ENCODE results near the gene C9orf85.
"Not testable (repeated sequence)": the region's sequence is repeated elsewhere in the genome, so short reads cannot be mapped to it uniquely, and the experiment has no call there.

C9orf85 gene, protein sequence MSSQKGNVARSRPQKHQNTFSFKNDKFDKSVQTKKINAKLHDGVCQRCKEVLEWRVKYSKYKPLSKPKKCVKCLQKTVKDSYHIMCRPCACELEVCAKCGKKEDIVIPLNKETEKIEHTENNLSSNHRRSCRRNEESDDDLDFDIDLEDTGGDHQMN

DNA sequence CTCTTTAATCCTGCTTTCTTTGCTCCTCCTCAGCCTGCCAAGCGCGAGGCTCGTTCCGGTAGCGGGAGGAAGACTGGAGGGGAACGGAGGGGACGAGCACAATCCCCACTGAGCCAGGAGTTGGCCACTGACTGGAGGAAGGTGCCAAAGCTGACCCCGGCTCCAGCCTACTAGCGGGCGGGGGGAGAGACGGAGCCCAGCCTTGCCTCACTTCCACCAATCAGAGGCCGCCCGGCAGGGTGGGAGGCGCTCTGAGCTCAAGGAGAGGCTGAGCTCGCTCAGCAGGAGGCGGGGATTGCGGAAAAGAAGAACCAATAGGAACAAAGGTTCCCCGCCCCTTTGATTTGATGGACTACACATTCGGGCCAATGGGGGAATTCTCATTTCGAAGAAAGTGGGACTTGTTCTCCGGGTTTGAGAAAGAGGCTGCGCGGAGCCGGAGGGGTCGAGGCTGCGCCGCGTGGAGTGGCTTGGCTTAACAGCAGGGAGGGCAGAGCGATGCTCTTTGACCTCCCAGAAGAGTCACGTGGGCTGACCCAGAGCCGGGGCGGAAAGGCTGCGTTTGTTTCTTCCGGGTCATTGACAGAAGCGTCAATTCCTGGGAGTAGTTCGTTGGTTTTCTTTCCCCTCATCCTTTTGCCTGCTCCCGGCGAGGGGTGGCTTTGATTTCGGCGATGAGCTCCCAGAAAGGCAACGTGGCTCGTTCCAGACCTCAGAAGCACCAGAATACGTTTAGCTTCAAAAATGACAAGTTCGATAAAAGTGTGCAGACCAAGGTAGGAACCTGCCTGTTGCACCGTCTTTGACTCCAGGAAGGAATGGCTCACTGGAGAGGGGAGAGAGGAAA is at the start of gene C9orf85, which contains the start of gene ABHD17B:
TSS of gene C9orf85 (plus strand) at position 579 of the 847 bp plus-strand sequence. CDS start at position 675, 96 bp downstream.
TSS of gene ABHD17B (minus strand) at position 133 of the 847 bp plus-strand sequence. CDS start 36,113 bp downstream, outside the sequence.
- peak; percentile 92 to 98 for DNase-seq (ENCODE audit: low read depth in 2 of 2)

DNA sequence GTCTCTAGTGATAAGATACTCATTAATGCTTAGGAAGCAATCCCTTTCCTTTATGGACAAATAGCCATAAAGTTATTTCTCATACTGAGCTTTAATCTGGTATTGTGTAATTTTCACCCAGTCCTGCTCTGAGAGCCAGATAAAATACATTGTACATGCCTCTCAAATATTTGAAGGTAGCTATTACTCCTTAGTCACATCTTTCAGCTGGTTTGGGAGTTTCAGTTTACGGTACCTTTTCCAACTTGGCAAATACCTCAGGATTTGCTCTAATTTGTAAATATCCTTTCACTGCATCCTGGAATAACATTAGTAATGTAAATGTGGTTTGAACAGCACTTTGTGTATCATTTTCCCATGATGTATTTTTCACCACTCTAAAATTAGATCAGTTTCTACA is 47.8 kb upstream of the C9orf85 start:
- DNase-seq (ENCODE audit: low read depth in 2 of 2) = no peak

DNA sequence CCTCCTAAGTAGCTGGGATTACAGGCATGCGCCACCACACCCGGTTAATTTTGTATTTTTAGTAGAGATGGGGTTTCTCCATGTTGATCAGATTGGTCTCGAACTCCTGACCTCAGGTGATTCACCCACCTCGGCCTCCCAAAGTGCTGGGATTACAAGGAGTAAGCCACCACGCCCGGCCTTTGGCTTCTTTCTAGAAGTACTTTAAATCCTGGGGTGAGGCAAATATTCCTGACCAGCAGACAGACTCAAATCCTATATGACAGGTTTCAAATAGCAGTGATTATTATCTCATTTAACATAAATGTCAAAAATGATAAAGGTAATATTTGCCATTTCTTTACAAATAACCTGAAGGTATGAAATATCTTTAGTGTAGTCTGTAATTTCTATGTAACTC is 36.1 kb upstream of the C9orf85 start:
- no peak for DNase-seq (ENCODE audit: low read depth in 2 of 2)

DNA sequence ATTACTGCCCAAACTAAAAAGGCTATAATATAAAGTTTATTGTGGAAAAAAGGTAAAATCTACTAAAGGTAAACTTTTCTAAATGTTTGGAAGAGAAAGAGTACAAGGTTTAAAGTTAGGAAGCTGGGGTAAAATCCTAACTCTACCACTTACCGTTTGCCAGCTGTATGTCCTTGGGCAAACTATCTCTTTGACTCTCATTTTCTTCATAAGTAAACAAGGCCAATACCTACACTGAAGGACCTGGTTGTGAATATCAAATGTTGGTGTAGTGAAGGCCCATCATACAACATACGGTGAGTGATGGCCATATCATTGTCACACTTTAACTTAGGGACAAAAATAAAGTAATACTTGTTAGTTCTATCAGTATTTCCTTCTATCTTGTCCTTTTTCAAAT is 35.3 kb upstream of the C9orf85 start:
- DNase-seq (ENCODE audit: low read depth in 2 of 2) = no peak

DNA sequence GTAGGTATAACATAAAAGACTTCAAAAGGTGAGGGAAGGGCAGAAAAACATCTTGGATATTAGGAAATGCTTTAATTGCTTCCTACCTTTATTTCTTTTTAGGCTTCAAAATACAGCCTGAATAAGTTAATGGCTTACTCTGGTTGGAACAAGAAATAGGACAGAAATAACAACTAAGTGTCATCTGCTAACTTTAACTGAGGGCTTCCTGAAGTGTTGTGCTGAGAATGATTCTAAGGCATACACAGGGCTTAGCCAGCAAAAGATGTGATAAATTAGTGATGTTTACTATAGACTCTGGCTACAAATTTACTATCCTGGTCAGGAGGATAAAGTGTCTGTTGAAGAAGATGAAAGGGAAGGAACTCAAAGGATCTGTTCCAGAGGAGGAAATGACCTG is 34.6 kb upstream of the C9orf85 start:
- no peak for DNase-seq (ENCODE audit: low read depth in 2 of 2)

DNA sequence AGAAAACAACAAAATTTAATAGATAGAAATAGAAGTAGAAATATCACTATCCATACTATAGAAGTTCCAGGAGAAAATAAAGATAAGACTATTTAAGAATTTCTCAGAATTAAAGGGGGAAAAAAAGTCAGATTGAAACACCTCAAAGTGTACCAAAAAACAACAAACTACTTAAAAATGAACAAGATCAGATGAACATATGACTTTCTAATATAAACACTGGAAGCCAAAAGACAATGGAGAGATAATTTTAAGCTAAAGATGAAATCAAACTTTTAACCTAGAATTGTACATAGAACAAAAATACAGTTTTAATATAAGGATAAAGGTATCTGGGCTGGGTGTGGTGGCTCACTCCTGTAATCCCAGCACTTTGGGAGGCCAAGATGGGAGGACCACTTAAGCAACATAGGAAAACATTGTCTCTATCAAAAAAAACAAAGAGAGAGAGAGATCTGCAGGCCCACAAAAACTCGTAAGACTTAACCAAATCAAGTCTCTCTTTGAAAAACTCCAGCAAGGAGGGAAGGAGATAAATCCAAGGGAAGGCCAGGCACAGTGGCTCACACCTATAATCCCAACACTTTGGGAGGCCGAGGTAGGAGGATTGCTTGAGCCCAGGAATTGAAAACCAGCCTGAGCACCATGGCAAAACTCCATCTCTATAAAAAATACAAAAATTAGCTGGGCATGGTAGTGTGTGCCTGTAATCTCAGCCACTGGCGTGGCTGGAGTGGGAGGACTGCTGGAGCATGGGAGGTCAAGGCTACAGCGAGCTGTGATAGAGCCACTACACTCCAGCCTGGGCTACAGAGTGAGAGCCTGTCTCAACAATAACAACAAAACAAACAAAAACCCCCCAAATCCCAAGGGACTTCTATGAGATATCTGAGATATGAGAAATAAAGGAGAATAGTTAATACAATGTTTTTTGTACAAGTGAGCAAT is 32.8 kb upstream of the C9orf85 start:
- DNase-seq (ENCODE audit: low read depth in 2 of 2) = no peak

DNA sequence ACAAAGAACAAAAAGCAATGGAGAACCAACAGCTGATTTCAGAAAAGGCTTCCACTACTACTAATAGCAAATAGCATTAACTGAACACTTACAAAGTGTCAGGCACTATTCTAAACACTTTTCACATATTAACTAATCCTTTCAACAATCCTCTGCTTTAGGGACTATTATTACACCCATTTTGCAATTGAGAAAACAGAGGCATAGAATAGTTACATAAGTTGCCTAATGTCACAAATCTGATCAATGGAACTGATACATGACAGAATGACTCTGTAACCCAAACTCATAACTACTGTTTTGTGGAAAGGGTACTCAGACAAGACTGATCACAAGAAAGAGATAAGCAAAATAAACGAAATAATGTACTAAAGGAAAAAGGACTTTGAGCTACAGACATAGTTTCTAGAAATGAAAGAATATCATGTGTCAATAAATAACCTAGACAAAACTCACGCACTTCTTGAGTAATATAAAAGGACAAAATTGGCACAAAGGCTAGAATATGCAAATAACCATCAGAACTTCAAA is 31.7 kb upstream of the C9orf85 start:
- DNase-seq (ENCODE audit: low read depth in 2 of 2) = no peak

DNA sequence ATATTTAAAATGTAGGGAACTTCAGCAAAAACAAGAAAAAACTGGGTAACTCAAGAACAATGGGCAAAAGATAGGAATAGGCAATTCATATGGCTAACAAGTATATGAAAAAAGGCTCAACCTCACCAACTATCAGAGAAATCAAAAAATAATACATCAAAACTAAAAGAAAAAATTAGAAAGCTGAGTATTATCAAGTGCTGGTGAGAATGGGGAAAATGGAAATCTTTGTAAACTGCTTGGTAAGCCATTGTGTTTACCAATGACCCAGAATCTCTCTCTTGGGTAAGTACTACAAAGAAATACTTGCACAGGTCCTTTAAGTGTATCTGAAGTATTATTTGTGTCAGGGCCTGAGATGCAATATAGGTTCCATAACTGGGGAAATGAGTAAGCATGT is 27.4 kb upstream of the C9orf85 start:
- no peak for DNase-seq (ENCODE audit: low read depth in 2 of 2)

DNA sequence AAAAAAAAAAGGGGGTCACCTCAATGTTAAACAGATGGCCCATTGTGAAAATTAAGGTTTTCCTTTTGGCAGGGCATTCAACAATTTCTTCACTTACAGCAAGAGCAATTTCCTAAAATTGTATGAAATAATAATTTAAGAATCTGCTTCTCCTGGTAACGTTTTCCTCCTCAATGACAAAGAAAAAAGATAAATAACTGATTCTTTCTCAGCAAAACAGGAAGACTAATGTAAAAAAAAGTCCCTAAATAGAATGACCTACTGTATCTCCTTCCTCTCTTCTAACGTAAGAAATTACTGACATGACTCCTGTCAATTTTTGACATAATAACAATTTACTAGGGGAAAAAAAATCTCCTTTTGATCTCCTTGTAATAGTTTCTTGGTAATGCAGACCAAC is 26.0 kb upstream of the C9orf85 start:
- no peak for DNase-seq (ENCODE audit: low read depth in 2 of 2)

DNA sequence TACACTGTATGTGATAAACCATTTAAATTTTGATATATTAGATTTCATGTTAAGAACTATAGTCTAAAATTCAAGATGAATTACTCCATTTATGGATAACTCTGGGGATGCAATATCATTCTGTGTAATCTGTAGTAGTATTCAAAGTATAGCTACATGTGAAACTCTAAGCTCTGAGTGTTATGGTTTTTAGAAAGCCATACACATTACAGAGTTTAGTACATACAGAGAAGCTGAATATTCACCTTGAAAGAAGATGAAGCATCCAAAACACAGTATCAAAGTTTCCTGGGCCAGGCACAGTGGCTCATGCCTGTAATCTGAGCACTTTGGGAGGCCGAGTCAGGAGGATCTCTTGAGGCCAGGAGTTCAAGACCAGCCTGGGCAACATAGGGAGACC is 25.4 kb upstream of the C9orf85 start:
- peak in 1 of 2 donors; percentile 12 for DNase-seq (ENCODE audit: low read depth in 2 of 2)

DNA sequence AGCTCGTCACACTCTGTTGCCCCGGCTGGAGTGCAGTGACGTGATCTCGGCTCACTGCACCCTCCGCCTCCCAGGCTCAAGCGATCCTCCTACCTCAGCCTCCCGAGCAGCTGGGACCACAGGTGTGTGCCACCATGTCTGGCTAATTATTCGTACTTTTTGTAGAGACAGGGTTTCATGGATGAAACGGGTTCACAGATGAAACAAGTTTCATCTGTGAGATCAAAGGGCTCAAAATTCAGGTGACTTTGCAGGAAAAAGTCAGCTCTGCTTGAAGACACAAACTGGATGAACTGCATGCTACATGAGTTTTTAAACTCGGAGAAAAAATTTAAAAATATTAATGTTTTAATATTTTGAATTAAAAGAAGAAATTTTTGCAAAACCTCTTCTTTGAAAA is 24.9 kb upstream of the C9orf85 start:
- no peak for DNase-seq (ENCODE audit: low read depth in 2 of 2)

DNA sequence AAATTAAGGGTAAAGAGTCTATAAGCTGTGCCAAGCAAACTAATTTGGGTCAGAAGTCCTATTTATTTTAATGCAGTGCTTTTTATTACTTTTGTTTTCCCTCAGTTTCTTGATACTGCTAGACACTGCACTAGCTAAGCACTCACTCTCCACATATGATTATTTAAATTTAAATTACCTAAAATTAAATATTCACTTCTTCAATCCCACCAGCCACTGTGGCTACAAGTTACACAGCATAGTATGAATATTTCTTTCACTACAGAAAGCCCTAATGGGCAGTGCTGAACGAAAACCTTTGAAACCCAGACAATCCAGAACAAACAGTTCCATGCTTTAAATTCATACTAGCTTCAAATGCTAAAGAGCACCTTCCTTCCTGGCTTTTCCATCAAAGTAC is 24.1 kb upstream of the C9orf85 start:
- DNase-seq (ENCODE audit: low read depth in 2 of 2) = no peak

DNA sequence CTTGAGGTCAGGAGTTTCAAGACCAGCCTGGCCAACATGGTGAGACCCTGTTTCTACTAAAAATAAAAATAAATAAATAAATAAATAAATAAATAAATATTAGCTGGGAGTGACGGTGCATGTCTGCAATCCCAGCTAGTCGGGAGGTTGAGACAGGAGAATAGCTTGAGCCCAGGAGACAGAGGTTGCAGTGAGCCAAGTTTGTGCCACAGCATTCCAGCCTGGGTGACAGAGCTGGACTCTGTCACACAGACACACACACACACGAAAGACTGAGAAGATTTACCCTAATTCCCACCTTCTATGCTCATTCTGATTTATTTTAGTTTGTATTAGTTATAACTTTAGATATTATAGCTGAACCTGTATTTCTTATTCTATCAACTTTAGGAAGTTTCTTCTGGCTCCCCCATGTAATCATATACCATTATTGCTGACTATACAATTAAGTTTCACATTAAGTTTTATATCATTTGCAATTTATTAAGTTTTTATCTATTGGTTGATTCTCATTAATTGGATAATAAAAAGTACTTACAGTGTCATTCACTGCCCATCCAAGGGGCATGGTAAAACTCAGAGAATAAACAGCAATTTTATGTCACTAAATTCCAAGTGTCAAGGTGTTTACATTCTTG is 21.3 kb upstream of the C9orf85 start:
- no peak for DNase-seq (ENCODE audit: low read depth in 2 of 2)

DNA sequence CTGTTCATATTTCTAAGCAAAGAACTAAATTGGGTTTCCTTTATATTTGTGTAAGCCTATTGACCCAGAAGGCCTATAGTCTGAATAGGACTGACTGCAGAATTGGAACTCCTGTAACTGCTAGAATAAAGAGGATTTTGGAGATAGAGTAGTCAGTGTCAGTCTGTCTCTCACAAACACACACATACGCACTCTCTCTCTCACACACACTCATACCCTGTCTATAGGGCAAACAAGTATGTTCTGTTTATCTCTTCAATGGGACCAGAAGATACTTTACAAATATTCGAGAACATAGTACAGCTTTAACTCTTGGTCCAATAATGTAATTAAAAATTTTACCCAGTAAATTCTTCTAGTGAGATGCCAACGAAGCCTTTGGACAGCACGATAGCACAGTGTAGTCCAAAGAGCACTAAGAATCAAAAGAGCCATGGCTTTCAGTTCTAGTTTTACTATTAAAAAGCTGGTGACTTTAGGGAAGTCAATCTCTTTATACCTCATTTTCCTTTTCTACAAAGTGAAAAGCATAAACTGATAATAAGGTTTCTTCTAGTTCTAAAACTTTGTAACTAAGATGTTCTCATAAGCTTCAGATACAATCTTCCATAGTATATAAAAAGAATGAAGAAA is 19.8 kb upstream of the C9orf85 start:
- no peak for DNase-seq (ENCODE audit: low read depth in 2 of 2)

DNA sequence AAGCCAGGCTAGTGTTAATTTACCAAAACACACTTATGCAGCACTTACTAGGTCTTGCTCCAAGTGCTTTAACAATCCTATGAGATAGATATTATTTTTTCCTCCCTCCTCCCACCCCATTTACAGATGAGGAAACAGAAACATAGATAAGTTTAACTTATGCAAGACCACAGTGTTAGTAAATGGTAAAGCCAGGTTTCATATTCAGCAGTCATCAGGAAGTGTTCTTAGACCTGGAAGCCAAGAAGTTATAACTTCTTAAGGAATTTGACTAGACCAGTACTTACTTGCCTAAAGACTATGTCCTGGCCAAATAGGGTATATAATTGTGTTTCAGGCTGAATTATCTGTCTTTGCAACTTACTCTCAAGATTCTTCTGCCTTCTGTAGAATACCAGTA is 16.3 kb upstream of the C9orf85 start:
- DNase-seq (ENCODE audit: low read depth in 2 of 2) = no peak

DNA sequence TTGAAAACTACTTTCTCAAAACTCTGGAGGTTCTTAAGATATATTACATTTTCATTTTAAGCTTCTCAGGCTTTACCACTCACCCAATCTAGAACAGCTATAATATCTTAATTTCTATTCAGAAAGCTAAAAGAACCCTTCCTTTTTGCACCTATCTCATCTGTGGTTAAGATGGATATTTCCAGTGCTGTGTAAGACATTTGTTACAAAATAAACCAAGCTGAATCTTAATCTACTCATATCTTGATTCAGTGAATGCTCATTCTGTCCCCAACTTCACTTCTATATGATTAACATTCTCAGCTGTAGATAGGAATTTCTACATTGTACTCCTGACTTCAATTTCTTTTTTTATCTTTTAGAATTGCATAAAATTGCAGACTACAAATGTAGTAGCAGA is 15.5 kb upstream of the C9orf85 start:
- no peak for DNase-seq (ENCODE audit: low read depth in 2 of 2)

DNA sequence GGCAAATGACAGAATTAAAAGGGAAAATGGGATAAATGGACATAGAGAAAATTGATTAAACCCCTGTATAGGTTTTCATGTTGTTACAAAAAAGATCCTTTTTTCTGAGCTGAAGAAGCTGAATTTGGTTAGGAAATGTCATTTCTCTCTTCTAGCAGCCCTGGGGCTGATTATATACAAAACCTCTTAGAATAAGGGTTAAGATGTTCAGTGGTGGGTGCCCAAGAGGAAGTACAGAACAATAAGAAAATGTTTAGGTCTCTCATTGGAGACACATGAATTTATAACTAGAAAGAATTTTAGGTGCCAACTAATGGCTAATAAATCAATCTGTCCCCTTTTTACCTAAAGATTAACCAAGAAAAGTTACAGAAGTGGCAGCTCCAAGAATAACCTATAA is 14.7 kb upstream of the C9orf85 start:
- no peak for DNase-seq (ENCODE audit: low read depth in 2 of 2)

DNA sequence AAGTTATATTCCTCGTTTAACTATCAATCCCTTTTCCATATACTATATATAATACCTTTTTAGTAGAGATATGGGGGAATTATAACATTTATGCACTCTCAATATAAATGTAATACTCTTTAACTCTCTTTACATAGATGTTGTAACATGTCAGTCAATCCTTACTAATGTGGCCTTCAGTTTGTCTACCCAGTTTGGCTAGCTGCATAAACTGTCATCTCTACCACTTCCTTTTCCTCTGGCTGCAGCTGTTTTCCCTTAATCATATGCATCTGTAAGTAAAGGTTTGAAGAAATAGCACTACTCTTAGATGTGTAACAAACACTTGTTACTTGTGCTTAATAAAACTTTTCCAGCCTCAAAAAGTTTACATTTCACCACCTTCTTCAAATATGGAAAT is 13.9 kb upstream of the C9orf85 start:
- no peak for DNase-seq (ENCODE audit: low read depth in 2 of 2)

DNA sequence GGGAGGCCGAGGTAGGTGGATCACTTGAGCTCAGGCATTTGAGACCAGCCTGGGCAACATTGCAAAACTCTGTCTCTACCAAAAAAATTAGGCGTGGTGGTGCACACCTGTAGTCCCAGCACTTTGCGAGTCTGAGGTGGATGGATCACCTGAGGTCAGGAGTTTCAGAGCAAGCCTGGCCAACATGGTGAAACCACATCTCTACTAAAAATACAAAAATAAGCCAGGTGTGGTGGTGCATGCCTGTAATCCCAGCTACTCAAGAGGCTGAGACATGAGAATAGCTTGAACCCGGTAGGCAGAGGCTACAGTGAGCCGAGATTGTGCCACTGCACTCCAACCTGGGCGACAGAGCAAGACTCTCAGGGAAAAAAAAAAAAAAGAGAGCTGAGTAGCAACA is 12.7 kb upstream of the C9orf85 start:
- DNase-seq (ENCODE audit: low read depth in 2 of 2) = not testable (repeated sequence)

DNA sequence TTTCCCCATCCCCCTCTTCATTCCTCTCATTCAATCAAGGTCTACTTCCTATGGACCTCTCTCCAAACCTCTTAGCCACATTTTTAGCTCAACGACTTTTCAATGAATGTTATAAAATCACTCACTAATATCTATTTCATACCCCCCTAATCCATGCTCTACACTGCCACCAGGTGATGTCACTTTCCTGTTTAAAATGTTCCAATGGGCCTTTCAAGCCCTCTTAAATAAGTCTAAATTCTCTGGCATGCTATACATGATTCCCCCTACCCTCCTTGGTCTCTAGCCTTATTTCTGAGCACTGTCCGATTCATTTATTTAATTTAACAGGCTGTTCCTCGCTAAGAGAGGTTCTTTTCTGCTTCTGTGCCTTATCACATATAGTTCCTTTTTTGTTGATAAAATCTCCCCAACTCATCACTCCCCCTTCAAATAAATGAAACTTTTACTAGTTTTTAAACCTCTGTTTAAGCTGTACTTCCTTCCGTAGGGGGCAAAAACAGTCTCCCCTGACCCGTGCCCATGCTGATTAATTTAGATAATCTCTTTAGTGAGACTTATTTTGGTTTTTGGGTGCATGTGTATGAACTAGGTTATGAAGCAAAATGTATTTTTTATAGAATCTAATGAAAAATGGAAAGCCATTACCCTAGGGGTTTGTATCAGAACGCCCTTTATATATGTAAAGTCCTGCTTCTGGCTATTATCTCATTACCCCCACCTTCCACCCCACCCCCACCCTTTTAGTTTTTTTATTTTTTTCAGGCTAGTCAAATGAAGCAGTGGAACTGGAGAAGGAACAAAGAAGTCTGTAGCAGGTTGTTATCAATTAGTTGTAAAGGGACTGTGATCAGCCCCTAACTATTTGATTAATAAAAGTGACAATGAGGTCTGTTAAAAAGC is 9.5 kb upstream of the C9orf85 start:
- DNase-seq (ENCODE audit: low read depth in 2 of 2) = no peak

Measured in stimulated activated CD4-positive, alpha-beta T cell treated with anti-CD3 and anti-CD28 coated beads, Interleukin-4, amount 100 ng/mL, for 48 hours (primary cell).